Stimulated activated CD8-positive, alpha-beta memory T cell treated with anti-CD3 and anti-CD28 coated beads, Interleukin-12 subunit alpha, Interleukin-12 subunit beta, amount 100 ng/mL, for 4 hours (primary cell): ENCODE measurements around the gene ICE1.
"Not testable (repeated sequence)": the region's sequence is repeated elsewhere in the genome, so short reads cannot be mapped to it uniquely, and the experiment has no call there.

ENCODE experiments used
- DNase-seq: peaks from one replicate; pipeline ENCODE4 v3.0.0-alpha.2; 2020; ENCODE audit warnings: low read depth

ICE1 gene

DNA sequence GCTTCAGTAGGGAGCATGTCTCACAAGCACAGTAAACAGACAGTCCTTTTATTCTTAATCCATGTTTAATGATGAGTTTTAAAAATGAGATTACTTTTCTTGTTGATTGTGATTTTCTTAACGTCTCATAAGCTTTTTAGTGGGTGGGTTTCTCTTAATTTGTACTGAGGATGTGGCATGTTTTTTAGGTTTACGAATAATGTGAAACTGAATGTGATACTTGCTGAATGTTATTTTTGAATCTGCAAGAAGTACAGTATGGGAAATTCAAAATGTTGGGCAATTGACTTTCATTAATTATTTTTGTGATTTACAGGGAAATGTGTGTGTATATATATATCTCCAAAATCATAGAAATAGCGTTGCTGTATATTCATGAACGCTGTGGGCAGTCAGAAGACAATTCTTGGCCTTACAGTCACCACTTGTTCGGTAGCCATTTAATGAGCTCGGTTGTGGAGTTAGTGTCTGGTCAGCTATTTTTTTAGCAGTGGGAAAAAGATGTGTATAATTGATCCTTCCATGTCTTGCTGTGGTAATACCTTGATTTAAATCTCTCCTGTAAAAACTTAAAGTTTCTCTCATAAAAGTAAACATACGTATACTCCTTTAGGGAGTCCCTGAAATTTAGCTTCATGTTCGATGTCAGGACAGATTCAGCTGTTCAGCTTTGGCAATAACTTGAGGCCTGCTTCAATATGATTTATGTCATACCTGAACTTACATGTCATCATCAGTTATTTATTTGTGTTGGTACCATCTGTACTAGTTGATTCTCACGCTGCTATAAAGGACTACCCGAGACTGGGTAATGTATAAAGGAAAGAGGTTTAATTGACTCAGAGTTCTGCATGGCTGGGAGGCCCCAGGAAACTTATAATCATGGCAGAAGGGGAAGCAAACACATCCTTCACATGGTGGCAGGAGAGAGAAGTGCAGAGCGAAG lies 15.0 kb downstream of the ICE1 start:
- no peak for DNase-seq

DNA sequence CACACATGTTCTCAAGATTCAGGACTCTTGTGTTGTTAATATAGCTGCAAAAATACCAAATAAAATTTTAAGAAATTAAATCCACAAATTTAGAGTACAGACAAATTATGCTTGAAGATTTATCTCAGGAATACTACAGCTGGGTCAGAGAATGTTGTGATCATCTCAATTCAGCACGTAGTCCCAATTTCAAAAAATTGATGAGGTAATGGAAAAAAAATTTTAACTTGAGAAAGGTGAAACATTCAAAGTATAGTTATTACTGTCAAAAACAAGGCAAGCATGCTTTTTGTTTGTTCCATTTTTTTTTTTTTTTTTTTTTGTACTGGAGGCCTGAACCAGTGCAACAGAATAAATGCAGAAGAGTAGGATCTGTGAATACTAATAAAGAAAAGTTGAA lies 29.4 kb downstream of the ICE1 start:
- DNase-seq = no peak

DNA sequence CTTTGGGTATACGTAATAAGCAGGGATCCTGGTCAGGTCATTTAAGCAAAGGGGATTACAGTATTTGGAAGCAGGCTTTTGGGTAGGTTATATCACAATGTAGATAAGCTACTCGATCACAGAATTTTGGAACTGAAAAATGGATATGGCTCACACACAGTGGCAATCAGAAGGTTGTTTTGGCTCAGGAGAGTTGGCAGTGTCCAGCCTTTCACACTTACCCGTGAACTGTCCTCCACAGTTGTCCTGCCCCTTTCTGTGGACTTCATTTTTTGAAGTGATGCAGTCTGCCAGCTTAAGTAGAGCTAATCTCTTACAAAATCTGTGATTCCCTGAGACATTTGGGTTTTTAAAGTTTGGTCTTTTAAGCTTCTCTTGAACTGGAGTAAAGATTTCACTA lies 30.7 kb downstream of the ICE1 start:
- no peak for DNase-seq

DNA sequence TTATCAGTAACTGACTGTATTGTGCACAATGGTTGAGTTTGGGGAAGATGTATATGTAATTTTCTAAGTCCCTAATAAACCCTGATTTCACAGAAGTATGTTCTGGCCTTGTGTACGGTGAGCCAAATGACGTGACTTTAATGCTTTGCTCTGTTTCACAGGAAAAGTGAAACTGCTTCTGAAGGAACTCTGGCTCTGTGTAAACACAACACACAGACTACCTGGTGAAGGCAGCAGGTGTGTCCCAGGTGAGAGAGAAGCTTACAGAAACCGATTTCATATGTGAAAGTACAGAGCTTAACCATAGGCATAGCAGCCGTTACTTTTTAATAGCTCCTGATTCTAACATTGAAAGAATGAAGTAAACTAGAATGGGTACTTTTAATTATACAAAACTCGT lies 31.9 kb downstream of the ICE1 start:
- no peak for DNase-seq

DNA sequence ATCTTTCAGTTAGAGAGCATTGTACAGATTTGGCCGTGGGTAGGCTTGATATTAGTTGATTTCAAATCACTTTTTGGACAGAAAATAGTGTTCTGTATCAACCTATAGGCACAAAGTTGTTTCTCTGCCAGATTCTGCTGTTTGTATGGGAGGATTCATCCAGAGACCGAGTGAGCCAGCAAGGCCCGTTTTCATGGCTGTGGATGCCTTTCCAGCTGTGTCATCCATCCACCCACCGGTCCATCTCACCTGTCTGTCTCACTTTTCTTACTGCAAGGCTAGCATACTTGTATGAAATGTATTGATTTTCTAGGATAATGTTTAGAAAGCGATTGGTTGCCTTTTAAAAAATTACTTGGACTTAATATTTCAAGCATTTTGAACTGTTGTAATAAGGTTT lies 34.4 kb downstream of the ICE1 start:
- DNase-seq = no peak

DNA sequence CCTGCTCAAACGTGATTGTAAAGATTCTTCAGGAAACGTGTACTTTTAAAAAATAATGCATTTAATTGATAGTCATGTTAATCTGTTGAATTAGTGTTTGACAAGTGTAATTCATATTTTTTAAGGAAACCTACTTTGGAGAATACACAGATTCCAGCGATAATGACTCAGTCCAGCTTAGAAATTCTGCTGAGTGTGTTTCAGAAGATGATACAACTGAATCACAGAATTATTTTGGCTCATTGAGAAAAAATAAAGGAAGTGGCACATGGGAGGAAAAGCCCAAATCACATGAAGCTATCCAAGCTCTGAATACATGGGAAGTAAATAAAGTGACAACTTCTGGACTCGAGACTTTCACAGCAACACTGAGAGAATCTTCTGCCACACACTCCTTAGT lies 37.8 kb downstream of the ICE1 start:
- no peak for DNase-seq

DNA sequence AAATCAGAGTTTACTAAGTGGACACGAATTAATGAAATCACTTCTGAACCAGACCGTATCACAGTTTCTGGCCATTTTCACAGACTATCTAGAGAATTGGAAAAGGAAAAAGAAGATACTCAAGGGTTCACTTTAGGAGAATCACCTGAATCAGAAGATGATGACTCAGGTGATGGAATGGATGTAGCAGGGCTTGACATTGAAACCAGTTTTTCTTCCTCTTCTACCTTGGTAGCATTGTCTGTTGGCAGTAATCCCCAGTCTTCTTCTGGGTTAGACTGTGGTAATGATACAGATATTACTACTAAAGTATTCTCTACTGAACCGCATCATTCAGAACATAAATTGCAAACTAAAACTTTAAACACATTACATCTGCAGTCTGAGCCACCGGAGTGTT lies 38.5 kb downstream of the ICE1 start:
- no peak for DNase-seq

DNA sequence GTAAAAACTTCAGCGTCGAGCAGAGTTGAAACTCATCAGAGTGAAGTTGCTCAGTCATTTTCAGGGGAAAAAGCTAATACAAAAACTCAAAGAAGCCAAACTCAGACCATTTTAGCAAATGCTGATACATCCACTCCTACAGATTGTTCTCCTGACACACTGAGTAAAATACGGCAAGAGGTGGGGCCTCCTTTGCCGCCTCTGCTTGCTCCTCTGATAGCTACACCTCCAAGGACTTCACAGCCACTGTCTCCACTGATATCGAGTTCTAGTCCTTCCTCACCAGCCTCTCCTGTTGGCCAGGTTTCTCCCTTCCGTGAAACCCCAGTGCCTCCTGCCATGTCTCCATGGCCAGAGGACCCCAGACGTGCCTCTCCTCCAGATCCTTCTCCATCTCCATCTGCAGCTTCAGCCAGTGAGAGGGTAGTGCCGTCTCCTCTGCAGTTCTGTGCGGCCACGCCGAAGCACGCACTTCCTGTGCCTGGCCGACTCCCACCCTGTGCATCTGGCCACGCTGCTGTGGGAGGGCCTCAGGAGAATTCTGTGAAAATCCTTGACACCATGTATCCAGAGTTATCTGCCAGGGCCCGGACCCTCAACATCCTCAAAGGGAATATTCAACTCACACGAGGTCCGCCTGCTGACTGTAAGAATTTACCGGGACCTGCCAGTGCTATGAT lies 41.7 kb downstream of the ICE1 start:
- no peak for DNase-seq

DNA sequence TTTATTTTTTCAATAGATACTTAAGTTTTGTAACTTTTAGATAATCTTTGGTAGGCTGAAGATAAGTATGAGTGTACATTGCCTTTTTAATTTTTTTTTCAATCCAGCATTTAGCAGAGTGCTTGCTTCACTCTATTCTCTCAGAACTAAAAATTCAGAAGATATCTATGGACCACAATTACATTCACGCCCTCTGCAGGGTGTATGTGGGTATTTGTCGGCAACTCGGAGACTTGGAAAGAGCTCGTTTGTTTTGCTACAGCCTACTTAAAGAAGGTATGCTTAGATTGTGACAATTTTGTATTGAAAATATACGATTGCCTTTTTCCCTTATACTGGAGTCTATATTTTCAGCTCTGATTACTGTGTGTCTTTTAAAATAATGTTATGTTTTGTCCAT lies 43.8 kb downstream of the ICE1 start:
- DNase-seq = no peak

DNA sequence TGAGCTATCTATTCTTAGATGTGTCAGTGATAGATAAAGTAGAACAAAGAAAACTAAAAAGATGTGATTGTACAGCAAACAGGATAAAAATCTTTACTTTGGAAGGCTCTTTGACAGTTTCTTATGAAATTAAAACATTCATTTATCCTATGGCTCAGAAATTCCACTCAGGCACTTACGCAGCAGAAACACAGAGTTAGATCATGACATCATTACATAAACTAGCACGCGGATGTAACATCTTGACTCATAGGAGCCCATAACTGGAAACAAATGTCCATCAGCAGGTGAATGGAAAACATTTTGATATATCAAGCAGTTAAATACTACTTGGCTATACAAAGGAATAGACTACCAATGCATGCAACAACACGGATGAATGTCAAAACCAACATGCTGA lies 45.3 kb downstream of the ICE1 start:
- DNase-seq = no peak

DNA sequence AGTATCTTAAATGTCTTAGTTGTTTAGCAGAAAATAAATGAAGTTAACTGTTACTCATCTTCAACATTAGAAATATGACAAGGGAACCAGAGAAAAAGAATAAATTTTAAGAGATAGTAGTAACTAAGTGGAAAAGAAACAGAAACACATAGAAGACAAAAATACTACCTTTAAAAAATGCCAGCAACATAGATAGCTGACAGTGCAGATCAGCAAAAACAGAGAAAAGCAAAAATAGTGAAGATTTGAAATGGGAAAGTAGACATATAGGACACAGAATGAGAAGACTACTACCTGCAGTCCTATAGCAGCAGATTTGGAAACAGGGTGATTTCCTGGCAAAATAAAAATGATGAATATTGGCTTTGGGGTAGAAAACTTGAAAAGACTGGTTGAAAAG lies 48.5 kb downstream of the ICE1 start:
- DNase-seq = no peak

DNA sequence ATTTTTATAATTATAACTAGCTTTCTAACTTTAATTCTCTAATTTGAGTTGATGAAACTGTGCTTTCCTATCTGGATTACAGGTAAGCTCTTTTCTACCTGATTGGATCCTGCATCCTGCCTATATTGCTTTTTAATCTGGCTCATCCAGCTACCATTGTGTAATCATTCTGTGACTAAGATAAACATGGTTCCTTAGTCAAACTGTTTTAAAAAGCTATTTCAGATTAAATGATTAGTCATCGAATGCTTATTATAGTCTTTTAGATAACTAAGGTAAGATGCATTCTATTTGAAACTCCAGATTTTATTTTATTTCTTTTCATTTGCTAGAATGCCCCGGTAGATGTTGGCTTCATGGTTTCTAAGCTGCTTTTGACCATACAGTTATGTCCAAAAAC lies 50.7 kb downstream of the ICE1 start:
- no peak for DNase-seq

DNA sequence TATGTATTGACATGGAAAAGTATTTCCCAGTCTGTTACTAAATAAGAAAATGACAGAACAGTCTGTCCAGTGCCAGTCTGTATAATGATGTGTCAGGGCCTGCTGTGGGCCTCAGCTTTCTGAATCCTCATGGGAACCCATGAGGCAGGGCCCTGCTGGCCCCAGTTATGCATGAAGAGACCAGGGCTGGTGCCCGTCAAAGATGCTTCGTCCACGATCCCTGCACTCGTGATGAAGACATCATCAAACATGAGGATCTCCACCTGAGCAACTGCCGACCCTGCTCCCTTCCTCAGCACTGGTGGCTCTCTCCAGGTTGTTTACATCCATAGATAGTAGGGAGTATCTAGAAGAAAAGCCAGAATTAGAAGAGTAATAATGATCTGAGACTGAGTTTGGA lies 52.5 kb downstream of the ICE1 start:
- no peak for DNase-seq

DNA sequence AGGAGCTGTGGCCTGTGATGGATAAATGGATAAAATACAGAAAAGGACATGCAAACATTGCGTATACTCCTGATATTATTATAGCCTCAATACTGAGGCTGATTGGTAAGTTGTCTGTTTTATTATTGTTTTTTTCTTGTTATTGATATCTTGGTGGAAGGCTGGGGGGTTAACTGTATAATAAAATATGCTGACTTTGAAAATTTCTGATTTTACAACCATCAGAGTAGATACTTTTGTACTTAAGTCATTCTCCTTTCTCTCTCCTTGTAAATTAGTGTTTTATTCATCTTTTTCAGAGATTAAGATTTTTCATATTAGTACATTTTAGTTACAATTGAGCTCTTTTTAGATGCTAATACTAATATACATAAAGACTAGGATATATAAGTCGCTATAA lies 53.5 kb downstream of the ICE1 start:
- DNase-seq = no peak

DNA sequence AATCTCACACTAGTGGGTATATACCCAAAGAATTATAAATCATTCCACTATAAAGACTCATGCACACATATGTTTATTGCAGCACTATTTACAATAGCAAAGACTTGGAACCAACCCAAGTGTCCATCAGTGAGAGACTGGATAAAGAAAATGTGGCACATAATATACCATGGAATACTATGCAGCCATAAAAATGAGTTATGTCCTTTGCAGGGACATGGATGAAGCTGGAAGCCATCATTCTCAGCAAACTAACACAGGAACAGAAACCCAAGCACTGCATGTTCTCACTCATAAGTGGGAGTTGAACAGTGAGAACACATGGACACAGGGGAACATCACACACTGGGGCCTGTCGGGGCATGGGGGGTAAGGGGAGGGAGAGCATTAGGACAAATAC lies 57.1 kb downstream of the ICE1 start:
- DNase-seq = not testable (repeated sequence)

DNA sequence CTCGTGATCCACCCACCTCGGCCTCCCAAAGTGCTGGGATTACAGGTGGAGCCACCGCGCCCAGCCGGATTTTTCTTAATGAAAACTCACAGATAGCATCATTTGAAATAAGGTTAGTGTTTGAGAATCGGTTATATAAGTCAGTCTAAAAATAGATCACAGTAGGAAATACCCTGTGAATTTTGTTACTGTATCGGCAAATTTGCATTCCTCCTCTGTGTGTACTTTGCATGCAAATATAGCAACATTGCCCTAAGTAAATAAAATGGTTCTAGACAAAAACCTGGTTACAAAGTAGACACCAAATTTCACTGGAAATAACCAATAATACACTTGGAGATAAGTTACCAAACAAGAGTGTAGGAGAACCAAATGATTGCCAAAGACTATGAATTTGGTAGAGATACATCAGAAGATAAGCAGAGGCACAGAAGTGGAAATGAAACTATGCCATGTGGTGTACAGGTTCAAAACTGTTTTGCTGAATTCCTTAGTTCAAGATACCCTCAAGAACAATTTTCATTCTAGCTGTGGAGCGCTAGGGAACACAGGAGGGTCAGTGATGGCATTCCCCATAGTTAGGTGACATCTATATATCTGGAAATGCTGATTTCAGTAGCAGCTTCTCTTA lies 58.1 kb downstream of the ICE1 start:
- DNase-seq = no peak

DNA sequence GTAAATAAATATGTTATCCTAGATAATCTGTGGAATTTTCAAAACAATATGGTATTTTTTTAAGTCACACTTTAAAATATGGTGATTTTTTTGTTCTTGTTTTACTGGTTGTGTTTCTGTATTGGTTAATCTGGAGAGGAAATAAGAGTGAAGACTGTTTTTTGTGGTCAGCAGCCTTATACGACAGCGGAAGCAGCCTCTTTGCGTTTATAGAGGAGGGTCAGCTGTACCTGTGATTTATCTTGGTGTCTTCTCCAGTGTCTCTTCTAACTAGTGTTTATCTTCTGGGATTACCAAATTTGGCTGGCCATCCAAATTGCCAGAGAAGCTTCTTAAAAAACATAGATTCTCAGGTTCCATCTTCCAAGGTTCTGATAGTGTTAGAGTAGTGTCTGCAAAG lies 58.7 kb downstream of the ICE1 start:
- no peak for DNase-seq

DNA sequence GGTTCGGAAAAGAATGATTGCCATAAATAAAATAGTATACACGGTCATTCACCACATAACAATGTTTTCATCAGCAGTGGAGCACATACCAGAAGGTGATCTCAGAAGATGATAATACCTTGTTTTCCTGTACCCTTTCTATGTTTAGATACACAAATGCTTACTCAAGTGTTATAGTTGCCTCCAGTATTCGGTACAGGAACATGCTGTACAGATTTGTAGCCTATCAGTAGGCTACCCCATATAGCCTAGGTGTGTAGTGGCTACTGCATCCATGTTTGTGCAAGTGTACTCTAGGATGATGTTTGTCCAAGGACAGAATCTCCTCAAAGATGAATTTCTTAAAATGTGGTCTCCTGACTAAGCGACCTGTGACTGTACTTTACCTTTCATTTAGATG lies 59.2 kb downstream of the ICE1 start:
- DNase-seq = no peak

DNA sequence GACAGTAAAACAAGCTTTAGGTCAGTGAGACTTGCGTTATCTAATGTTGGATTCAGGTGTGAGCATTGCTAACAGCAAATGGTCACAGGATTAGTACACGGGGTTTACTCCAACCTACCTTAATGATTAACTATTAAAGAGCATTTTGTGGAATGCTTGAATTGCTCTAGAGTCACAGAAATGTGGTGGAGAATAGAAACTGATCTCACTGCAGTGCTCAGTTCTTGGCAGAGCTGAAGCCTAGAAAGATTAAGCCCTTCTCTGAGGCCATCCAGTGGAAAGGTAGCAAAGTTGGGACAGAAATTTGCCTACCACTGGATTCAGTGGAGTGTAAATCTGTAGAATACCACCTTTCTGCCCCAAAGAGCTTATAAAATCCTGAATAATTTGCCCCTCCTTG lies 60.9 kb downstream of the ICE1 start:
- DNase-seq = no peak

DNA sequence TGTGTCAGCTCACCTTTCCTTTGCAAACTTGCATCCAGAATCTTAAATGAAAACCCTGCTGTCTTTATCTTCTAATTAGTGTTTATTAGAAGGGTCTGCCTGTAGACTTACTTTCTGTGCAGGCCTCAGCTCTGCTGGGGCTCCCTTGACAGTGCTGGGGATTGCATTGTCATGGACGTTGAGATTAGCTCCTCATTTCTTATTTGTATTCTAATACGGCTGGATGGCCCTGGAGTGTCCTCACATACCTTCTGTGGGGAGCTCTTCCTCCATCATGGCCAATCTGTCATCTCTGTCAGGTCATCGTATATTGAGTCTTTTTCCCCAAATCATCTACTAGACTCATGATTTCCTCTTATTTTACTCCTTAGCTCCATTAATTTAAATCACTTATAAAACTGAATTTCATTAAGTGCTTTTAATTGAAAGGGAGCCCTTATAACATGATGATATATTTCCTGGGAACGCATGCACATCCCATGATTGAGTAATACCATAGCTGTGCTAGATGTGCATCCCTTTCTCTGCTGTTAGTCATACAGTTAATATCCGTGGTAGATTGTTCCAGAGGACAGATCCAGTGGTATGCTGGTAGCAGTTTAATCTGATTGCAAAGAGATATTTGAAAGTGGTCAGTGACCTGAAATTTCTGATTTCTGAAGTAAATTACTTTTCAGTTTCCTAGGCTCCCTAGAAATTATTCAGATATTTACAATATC lies 61.6 kb downstream of the ICE1 start:
- no peak for DNase-seq

DNA sequence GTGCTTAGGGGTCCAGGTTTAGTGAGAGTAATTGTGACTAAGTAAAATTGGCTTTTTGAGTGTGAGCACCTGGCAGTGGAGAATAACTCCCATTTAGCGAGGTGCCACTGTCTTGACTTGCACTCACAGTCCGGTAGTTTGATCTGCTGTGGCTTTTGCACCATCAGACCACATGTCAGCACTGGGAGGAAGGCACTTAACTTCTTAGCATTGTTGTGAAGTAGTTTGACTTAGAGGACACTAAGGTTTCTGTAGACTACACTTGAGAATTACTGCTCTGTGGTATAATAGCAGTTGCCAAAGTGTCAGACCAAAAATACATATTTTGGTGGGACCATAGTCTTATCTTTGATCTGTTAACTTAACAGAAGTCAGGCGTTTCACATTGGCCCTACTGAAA lies 63.6 kb downstream of the ICE1 start:
- DNase-seq = no peak

DNA sequence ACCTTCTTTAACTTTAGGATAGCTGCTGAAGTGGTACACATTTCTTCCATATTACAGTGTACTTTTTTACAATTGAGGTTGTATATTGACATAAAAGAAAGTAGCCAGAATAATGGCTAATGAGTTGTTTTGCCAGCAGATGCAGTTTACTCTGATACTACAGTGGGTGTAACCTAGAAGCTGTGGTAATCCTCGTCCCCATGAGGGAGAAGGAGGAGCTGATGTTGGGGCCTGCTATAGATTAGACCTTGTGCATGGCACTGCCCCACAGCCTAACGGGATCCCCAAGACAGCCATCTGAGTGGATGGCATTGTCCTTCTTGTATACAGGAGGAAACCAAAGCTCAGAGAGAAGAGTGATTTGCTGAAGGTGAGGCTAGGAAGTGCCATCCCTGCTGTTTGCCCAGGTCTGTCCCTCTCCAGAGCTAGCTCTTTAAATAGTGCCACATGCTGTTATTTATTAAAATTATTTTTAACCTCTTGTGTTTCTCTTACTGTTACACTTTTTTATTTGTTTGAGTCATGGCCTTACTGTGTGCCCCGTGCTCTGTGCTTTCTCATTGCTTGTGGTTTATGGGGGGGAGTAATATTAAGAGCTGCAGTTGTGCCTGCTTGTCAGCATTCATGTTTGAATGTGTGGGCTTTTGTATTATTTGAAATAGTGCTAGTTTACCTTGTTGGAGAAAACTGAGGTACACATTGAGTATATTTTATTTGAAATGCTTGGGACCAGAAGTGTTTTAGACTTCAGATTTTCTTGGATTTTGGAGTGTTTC lies 65.3 kb downstream of the ICE1 start:
- no peak for DNase-seq
